Neuronal stem cell (in vitro differentiated cells): ENCODE data around the gene SIDT2.

Experiments used
- DNase-seq: peaks from one replicate; pipeline ENCODE4 v3.0.0-alpha.2; 2013; ENCODE audit warnings: low spot score
- H2AFZ ChIP-seq: one replicate; pipeline ENCODE4 v1.6.1; 2013; ENCODE audit warnings: mild to moderate bottlenecking, low read length, inconsistent platforms
- H2AK5ac ChIP-seq: 2 replicates; pipeline ENCODE4 v1.6.1; 2013; ENCODE audit warnings: low read depth, mild to moderate bottlenecking, inconsistent platforms, low read length, moderate library complexity, mixed read lengths
- H2BK120ac ChIP-seq: 2 replicates; pipeline ENCODE4 v1.6.1; 2013; ENCODE audit warnings: low read depth, mild to moderate bottlenecking, inconsistent platforms, low read length, moderate library complexity, mixed read lengths
- H2BK12ac ChIP-seq: one replicate; pipeline ENCODE4 v1.6.1; 2013; ENCODE audit warnings: low read length, inconsistent platforms
- H2BK15ac ChIP-seq: 2 replicates; pipeline ENCODE4 v1.6.1; 2013; ENCODE audit warnings: mild to moderate bottlenecking, low read length, inconsistent platforms, mixed read lengths
- H2BK5ac ChIP-seq: one replicate; pipeline ENCODE4 v1.6.1; 2013; ENCODE audit warnings: inconsistent platforms, mild to moderate bottlenecking, low read length, moderate library complexity
- H3K14ac ChIP-seq: one replicate; pipeline ENCODE4 v1.6.1; 2013; ENCODE audit warnings: low read length, inconsistent platforms
- H3K18ac ChIP-seq: 2 replicates; pipeline ENCODE4 v1.6.1; 2013; ENCODE audit warnings: low read length, inconsistent platforms
- H3K23ac ChIP-seq: 2 replicates; pipeline ENCODE4 v1.6.1; 2013; ENCODE audit warnings: low read depth, mild to moderate bottlenecking, mixed read lengths, low read length, inconsistent platforms; ENCODE audit not compliant: poor library complexity
- H3K27ac ChIP-seq: replicated peaks from 3 replicates; pipeline ENCODE4 v1.5.1; 2013; ENCODE audit warnings: low read length, inconsistent platforms
- H3K27me3 ChIP-seq, 3 experiments: 2 replicates each; pipeline ENCODE4 v1.6.1; 2013; ENCODE audit warnings: low read length in 3 of 3, mild to moderate bottlenecking in 2 of 3, inconsistent platforms in 1 of 3, low read depth in 1 of 3, mixed read lengths in 1 of 3, moderate library complexity in 1 of 3; ENCODE audit not compliant: control insufficient read depth in 3 of 3, insufficient read depth in 3 of 3
- H3K36me3 ChIP-seq, 2 donors: replicated peaks in 1 of 2; 2 replicates each; pipeline ENCODE4 v1.6.1; 2013; ENCODE audit warnings: low read length in 2 of 2; ENCODE audit not compliant: control insufficient read depth in 2 of 2, insufficient read depth in 2 of 2
- H3K4ac ChIP-seq: 2 replicates; pipeline ENCODE4 v1.6.1; 2013; ENCODE audit warnings: inconsistent platforms, mild to moderate bottlenecking, low read length, moderate library complexity
- H3K4me1 ChIP-seq, 2 donors: 1 replicate in 1 of 2; 2 replicates in 1 of 2; pipeline ENCODE4 v1.6.1; 2013; ENCODE audit warnings: low read length in 2 of 2, low read depth in 1 of 2; ENCODE audit not compliant: control insufficient read depth in 2 of 2, insufficient read depth in 1 of 2
- H3K4me2 ChIP-seq: one replicate; pipeline ENCODE4 v1.6.1; 2013; ENCODE audit warnings: mild to moderate bottlenecking, low read length, inconsistent platforms; ENCODE audit not compliant: insufficient read depth, poor library complexity, severe bottlenecking
- H3K4me3 ChIP-seq, 2 donors: 2 replicates each; pipeline ENCODE4 v1.5.1; 2013; ENCODE audit warnings: low read length in 2 of 2, mild to moderate bottlenecking in 2 of 2, inconsistent platforms in 1 of 2, moderate library complexity in 1 of 2
- H3K79me1 ChIP-seq: one replicate; pipeline ENCODE4 v1.6.1; 2013; ENCODE audit warnings: low read depth, mild to moderate bottlenecking, inconsistent platforms, low read length, moderate library complexity
- H3K9ac ChIP-seq: one replicate; pipeline ENCODE4 v1.6.1; 2013; ENCODE audit warnings: mild to moderate bottlenecking, low read depth, low read length, inconsistent platforms; ENCODE audit not compliant: poor library complexity
- H3K9me3 ChIP-seq, 2 donors: replicated peaks in 1 of 2; 2 replicates each; pipeline versions ENCODE3 to v1.6.1; 2013; ENCODE audit warnings: low read length in 2 of 2, mild to moderate bottlenecking in 2 of 2, inconsistent platforms in 1 of 2, low read depth in 1 of 2, mixed read lengths in 1 of 2, moderate library complexity in 1 of 2; ENCODE audit not compliant: control insufficient read depth in 2 of 2, insufficient read depth in 1 of 2
- H4K8ac ChIP-seq: one replicate; pipeline ENCODE4 v1.6.1; 2013; ENCODE audit warnings: low read depth, mild to moderate bottlenecking, inconsistent platforms, low read length, moderate library complexity
- H4K91ac ChIP-seq: one replicate; pipeline ENCODE4 v1.6.1; 2013; ENCODE audit warnings: low read length, low read depth, mild to moderate bottlenecking, inconsistent platforms; ENCODE audit not compliant: poor library complexity
- WGBS, 2 donors: extraction: QIAGEN DNeasy Blood & Tissue Kit; methylation state at CpG; one replicate each; pipeline ENCODE4 v1.1.7; 2013; ENCODE audit warnings: missing lambda C conversion rate in 2 of 2, mixed read lengths in 1 of 2; ENCODE audit not compliant: insufficient read length in 2 of 2, insufficient replicate concordance in 1 of 2; ENCODE audit errors: extremely low coverage in 2 of 2; 5-methylcytosine and 5-hydroxymethylcytosine counted together

SIDT2 gene

GRCh38 chr11:117180661-117181585 is 2.4 kb downstream of the SIDT2 start:
- peaks cover 0 to 2% of the 10 kb centered on the region in 2 donors for H3K9me3 ChIP-seq
- peak; percentile 51 for DNase-seq
- peak overlapping the region; percentile 78 for H3K4ac ChIP-seq
- H3K4me3 ChIP-seq: no peak overlapping the region
- H2BK15ac ChIP-seq: peak overlapping the region; percentile 76
- peak overlapping the region; percentile 23 for H3K4me2 ChIP-seq
- no peaks in the 10 kb centered on the region for H3K79me1 ChIP-seq
- no peak overlapping the region for H3K14ac ChIP-seq
- no peak overlapping the region for H3K9ac ChIP-seq
- no peak overlapping the region for H4K8ac ChIP-seq
- H3K18ac ChIP-seq: peak overlapping the region; percentile 84
- H2BK5ac ChIP-seq: no peak overlapping the region
- H2AK5ac ChIP-seq: peak overlapping the region; percentile 94
- H2BK120ac ChIP-seq: no peak overlapping the region
- peaks cover 15 to 17% of the 10 kb centered on the region in 2 donors for H3K4me1 ChIP-seq
- peak overlapping the region; percentile 99 for H2BK12ac ChIP-seq
- no CpG with 5 or more reads among the region's 22 CpGs for WGBS, 2 donors
- no peak overlapping the region for H3K27ac ChIP-seq
- no peak overlapping the region for H2AFZ ChIP-seq
- no peak overlapping the region for H4K91ac ChIP-seq
- peak overlapping the region; percentile 34 for H3K23ac ChIP-seq
- peaks cover 3 to 15% of the 10 kb centered on the region in 2 donors for H3K36me3 ChIP-seq
- H3K27me3 ChIP-seq: no peaks in the 10 kb centered on the region

GRCh38 chr11:117181586-117182550 is 3.3 kb downstream of the SIDT2 start:
- no peak overlapping the region for H2BK15ac ChIP-seq
- no peak overlapping the region for H2AK5ac ChIP-seq
- H3K18ac ChIP-seq: peak overlapping the region; percentile 84
- no peak overlapping the region for H3K14ac ChIP-seq
- no peak overlapping the region for H2AFZ ChIP-seq
- peaks cover 15 to 17% of the 10 kb centered on the region in 2 donors for H3K4me1 ChIP-seq
- H4K91ac ChIP-seq: no peak overlapping the region
- H3K4me3 ChIP-seq: no peak overlapping the region
- peaks cover 0 to 2% of the 10 kb centered on the region in 2 donors for H3K9me3 ChIP-seq
- no peak overlapping the region for H2BK5ac ChIP-seq
- H3K36me3 ChIP-seq: peaks cover 3 to 18% of the 10 kb centered on the region in 2 donors
- no peak overlapping the region for H3K4ac ChIP-seq
- no peak overlapping the region for H3K4me2 ChIP-seq
- DNase-seq: no peak
- no peak overlapping the region for H2BK120ac ChIP-seq
- peak overlapping the region; percentile 68 for H3K9ac ChIP-seq
- WGBS, 2 donors: no CpG with 5 or more reads among the region's 22 CpGs
- no peaks in the 10 kb centered on the region for H3K27me3 ChIP-seq
- no peak overlapping the region for H4K8ac ChIP-seq
- peak overlapping the region; percentile 34 for H3K23ac ChIP-seq
- no peaks in the 10 kb centered on the region for H3K79me1 ChIP-seq
- H3K27ac ChIP-seq: no peak overlapping the region
- H2BK12ac ChIP-seq: peak overlapping the region; percentile 30

- DNase-seq: no peak
- Histone ChIP-seq H2BK15ac (no peak overlapping the region), H2BK5ac (peak overlapping the region; percentile 19), H2AK5ac (no peak overlapping the region), H3K23ac (no peak overlapping the region), H3K27me3 (no peaks in the 10 kb centered on the region), H4K91ac (no peak overlapping the region), H3K9ac (no peak overlapping the region), H3K79me1 (no peaks in the 10 kb centered on the region), H3K4me1 (peaks cover 15 to 17% of the 10 kb centered on the region in 2 donors), H3K36me3 (peaks cover 5 to 23% of the 10 kb centered on the region in 2 donors), H3K4me3 (no peak overlapping the region), H3K9me3 (peaks cover 0 to 2% of the 10 kb centered on the region in 2 donors), H3K18ac (no peak overlapping the region), H2AFZ (no peak overlapping the region), H2BK120ac (no peak overlapping the region), H3K4ac (no peak overlapping the region), H3K4me2 (no peak overlapping the region), H4K8ac (no peak overlapping the region), H2BK12ac (no peak overlapping the region), H3K14ac (no peak overlapping the region), H3K27ac (no peak overlapping the region)
- WGBS, 2 donors: no CpG with 5 or more reads among the region's 10 CpGs
Measured at GRCh38 chr11:117182551-117182935, 4.0 kb downstream of the SIDT2 start.
